Panc1 (cell line): ENCODE measurements around the gene RHOA. TPM values are rescaled to one million over a fixed set of nuclear protein-coding genes. Genes with fewer than 3 reads are reported as not detected.

Experiments used
- ATAC-seq: fragments of 200-7000 bp; cut with Tn5 transposase; 2 replicates; pipeline ENCODE4 v1.9.1; 2020; ENCODE audit warnings: mild to moderate bottlenecking, moderate library complexity
- BruUV-seq: library from RNA; stranded (reverse); fragments of 400-500 nt; replicated peaks from 2 replicates; lab custom pipeline; 2021; lab: Mats Ljungman, UMichigan
- CTCF ChIA-PET: fragments of 300-600 bp; sonication (Branson Sonifier 250); formaldehyde crosslinking; loops from one replicate; lab custom pipeline; 2022; ENCODE audit warnings: antibody characterized with exemption; lab: Charles Lee
- POLR2A ChIA-PET: fragments of 300-600 bp; sonication (Branson Sonifier 250); formaldehyde crosslinking; loops from one replicate; lab custom pipeline; 2022; ENCODE audit warnings: antibody characterized with exemption; lab: Charles Lee
- DNase-seq: peaks from one replicate; pipeline ENCODE4 v3.0.0-alpha.2; 2010; ENCODE audit warnings: low read depth, low spot score
- H3K27ac ChIP-seq: 2 replicates; pipeline ENCODE4 v1.5.1; 2011; ENCODE audit warnings: mild to moderate bottlenecking, low read length, inconsistent platforms
- H3K27me3 ChIP-seq: fragments of 200-500 bp; sonication (Bioruptor generic); 2 replicates; pipeline ENCODE4 v1.6.0; 2014; ENCODE audit warnings: low read length, inconsistent platforms; ENCODE audit not compliant: control insufficient read depth, insufficient read depth
- H3K36me3 ChIP-seq: fragments of 200-500 bp; sonication (Bioruptor generic); 2 replicates; pipeline ENCODE4 v1.5.1; 2014; ENCODE audit warnings: inconsistent platforms, mild to moderate bottlenecking, low read length, moderate library complexity; ENCODE audit not compliant: control insufficient read depth, insufficient read depth
- H3K4me1 ChIP-seq: 2 replicates; pipeline ENCODE4 v1.5.1; 2011; ENCODE audit warnings: inconsistent platforms, mild to moderate bottlenecking, low read length, moderate library complexity; ENCODE audit not compliant: control insufficient read depth, insufficient read depth
- H3K4me3 ChIP-seq, 2 experiments: 2 replicates each; pipeline ENCODE4 v1.5.1; 2011 to 2012; ENCODE audit warnings: low read depth in 2 of 2, low read length in 2 of 2, mild to moderate bottlenecking in 2 of 2, inconsistent platforms in 1 of 2, moderate library complexity in 1 of 2
- H3K9me3 ChIP-seq: fragments of 200-500 bp; sonication (Bioruptor generic); 2 replicates; pipeline ENCODE4 v1.5.1; 2014; ENCODE audit warnings: low read depth, mild to moderate bottlenecking, inconsistent platforms, low read length, moderate library complexity; ENCODE audit not compliant: control insufficient read depth, insufficient read depth
- POLR2AphosphoS5 ChIP-seq: IDR thresholded peaks from 2 replicates; pipeline ENCODE4 v1.6.1; 2012; ENCODE audit warnings: mild to moderate bottlenecking, low read depth, low read length, moderate library complexity
- SIN3A ChIP-seq: IDR thresholded peaks from 2 replicates; pipeline ENCODE4 v1.6.1; 2012; ENCODE audit warnings: low read depth, mild to moderate bottlenecking, low read length, moderate library complexity, borderline replicate concordance; ENCODE audit not compliant: insufficient read depth
- TCF7L2 ChIP-seq: IDR thresholded peaks from 2 replicates; pipeline ENCODE4 v1.6.1; 2011; ENCODE audit warnings: mild to moderate bottlenecking, low read depth, low read length, inconsistent platforms
- in situ Hi-C: cut with HindIII; loops from 2 replicates; pipeline ENCODE4 v1.10.0; 2016; ENCODE audit warnings: low sequenced_read_pairs, low pct_unique_long_range_greater_than_20kb
- intact Hi-C: fragments of 100-400 bp; cut with micrococcal nuclease; formaldehyde crosslinking; loops from one replicate; pipeline ENCODE4 v1.10.0; 2022; ENCODE audit not compliant: unreplicated experiment
- total RNA-seq: library from RNA; stranded (reverse); gene quantifications from one replicate; pipeline ENCODE4 v1.2.1, GENCODE V29; 2021; ENCODE audit not compliant: unreplicated experiment
- TF ChIP-seq, protein P1 (sequence below), 2 experiments: IDR thresholded peaks; 2 replicates each; pipeline ENCODE4 v1.6.1; 2011 to 2012; ENCODE audit warnings: low read depth in 2 of 2, control low read depth in 1 of 2, low read length in 1 of 2, mild to moderate bottlenecking in 1 of 2, moderate library complexity in 1 of 2; ENCODE audit not compliant: insufficient read depth in 1 of 2
- TF ChIP-seq, protein P2 (sequence below): fragments of 450-650 bp; IDR thresholded peaks from 2 replicates; pipeline ENCODE4 v1.5.1; 2017; ENCODE audit warnings: mild to moderate bottlenecking

The RHOA gene
- total RNA-seq, 1 experiment from 2014 or later = 296 TPM

DNA sequence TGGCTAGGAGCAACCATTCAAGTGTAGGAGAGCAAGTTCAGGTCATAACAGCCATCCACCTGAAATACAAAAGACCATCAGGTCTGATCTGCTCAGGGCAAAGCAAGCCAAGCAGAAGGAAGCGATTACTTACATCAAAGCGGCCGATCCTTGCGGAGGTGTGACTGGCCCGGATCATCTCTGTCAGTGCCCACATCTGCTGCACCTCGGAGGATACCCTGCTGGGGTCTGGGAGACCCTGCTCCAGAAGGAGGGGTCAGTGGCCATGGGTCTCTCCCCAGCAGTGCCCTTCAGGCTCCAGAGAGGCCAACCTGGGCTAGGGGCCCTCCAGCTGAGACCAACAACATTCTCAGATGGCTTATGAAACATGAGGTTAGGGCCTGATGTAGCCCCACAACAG is 13.0 kb upstream of the RHOA start:
- TF ChIP-seq POLR2AphosphoS5 (no peak), TCF7L2 (no peak)
- CTCF ChIA-PET = no interaction called here
- DNase-seq (no peak), ATAC-seq (no peak)
- in situ Hi-C loops = no loop called here
- POLR2A ChIA-PET = no interaction called here
- H3K27me3 ChIP-seq = no peaks in the 10 kb centered on the region
- H3K4me1 ChIP-seq = no peaks in the 10 kb centered on the region
- H3K36me3 ChIP-seq = no peaks in the 10 kb centered on the region
- H3K27ac ChIP-seq = no peak overlapping the region
- no TSS peak for BruUV-seq
- intact Hi-C loops = no loop called here
- H3K4me3 ChIP-seq = no peak overlapping the region
- no peaks in the 10 kb centered on the region for H3K9me3 ChIP-seq

GRCh38 chr3:49422379-49423248 is 10.8 kb upstream of the RHOA start, which contains the start of gene AMT:
AMT (minus strand) TSS chr3:49422473; CDS start chr3:49422450, 23 bp downstream.
- DNase-seq = no peak
- POLR2A ChIA-PET = no interaction called here
- Histone ChIP-seq H3K27ac (no peak within 1 kb of the TSS), H3K4me3 (no peak within 1 kb of the TSS), H3K9me3 (no peaks in the 10 kb centered on the region), H3K27me3 (no peaks in the 10 kb centered on the region), H3K36me3 (no peaks in the 10 kb centered on the region), H3K4me1 (no peaks in the 10 kb centered on the region)
- ATAC-seq = no peak
- in situ Hi-C loops (no loop called here), intact Hi-C loops (no loop called here)
- BruUV-seq = no TSS peak
- CTCF ChIA-PET = no interaction called here
- TF ChIP-seq SIN3A = no peak
- TF ChIP-seq, protein P1, sequence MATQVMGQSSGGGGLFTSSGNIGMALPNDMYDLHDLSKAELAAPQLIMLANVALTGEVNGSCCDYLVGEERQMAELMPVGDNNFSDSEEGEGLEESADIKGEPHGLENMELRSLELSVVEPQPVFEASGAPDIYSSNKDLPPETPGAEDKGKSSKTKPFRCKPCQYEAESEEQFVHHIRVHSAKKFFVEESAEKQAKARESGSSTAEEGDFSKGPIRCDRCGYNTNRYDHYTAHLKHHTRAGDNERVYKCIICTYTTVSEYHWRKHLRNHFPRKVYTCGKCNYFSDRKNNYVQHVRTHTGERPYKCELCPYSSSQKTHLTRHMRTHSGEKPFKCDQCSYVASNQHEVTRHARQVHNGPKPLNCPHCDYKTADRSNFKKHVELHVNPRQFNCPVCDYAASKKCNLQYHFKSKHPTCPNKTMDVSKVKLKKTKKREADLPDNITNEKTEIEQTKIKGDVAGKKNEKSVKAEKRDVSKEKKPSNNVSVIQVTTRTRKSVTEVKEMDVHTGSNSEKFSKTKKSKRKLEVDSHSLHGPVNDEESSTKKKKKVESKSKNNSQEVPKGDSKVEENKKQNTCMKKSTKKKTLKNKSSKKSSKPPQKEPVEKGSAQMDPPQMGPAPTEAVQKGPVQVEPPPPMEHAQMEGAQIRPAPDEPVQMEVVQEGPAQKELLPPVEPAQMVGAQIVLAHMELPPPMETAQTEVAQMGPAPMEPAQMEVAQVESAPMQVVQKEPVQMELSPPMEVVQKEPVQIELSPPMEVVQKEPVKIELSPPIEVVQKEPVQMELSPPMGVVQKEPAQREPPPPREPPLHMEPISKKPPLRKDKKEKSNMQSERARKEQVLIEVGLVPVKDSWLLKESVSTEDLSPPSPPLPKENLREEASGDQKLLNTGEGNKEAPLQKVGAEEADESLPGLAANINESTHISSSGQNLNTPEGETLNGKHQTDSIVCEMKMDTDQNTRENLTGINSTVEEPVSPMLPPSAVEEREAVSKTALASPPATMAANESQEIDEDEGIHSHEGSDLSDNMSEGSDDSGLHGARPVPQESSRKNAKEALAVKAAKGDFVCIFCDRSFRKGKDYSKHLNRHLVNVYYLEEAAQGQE (IDR thresholded peaks at IDR 0.05; ENCODE audit: insufficient read depth in 1 of 2, low read depth in 2 of 2, low read length in 1 of 2) = no peak
- no peak for TF ChIP-seq POLR2AphosphoS5
- no peak for TF ChIP-seq TCF7L2
- TF ChIP-seq, protein P2, sequence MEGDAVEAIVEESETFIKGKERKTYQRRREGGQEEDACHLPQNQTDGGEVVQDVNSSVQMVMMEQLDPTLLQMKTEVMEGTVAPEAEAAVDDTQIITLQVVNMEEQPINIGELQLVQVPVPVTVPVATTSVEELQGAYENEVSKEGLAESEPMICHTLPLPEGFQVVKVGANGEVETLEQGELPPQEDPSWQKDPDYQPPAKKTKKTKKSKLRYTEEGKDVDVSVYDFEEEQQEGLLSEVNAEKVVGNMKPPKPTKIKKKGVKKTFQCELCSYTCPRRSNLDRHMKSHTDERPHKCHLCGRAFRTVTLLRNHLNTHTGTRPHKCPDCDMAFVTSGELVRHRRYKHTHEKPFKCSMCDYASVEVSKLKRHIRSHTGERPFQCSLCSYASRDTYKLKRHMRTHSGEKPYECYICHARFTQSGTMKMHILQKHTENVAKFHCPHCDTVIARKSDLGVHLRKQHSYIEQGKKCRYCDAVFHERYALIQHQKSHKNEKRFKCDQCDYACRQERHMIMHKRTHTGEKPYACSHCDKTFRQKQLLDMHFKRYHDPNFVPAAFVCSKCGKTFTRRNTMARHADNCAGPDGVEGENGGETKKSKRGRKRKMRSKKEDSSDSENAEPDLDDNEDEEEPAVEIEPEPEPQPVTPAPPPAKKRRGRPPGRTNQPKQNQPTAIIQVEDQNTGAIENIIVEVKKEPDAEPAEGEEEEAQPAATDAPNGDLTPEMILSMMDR = no peak

DNA sequence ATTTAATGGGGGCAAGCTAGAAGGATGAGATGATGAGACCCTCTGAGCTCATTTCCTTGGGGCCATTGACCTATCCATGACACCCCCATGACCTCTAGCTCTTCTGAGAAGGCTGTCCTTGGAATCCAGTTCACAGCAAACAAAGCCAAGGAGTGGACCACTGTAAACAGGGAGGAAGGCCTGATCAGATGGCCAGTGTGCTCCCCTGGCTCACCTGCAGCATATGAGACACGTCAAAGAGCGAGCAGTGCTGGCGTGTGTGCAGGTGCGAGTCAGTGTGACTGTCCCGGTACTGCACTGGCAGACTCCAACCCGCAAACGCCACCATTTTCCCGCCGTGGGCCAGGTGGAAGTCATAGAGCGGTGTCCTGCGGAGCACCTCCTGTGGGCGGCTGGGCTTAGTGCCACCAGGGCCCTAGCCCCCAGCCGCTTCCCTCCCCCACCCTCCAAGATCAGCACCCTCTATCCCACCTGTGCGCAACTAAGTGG is 10.2 kb upstream of the RHOA start:
- intact Hi-C loops (no loop called here), in situ Hi-C loops (no loop called here)
- POLR2A ChIA-PET = no interaction called here
- BruUV-seq = no TSS peak
- CTCF ChIA-PET = no interaction called here
- ATAC-seq (no peak), DNase-seq (no peak)
- no peak for TF ChIP-seq SIN3A
- TF ChIP-seq, protein P1 (IDR thresholded peaks at IDR 0.05; ENCODE audit: insufficient read depth in 1 of 2, low read depth in 2 of 2, low read length in 1 of 2) = no peak
- no peak for TF ChIP-seq TCF7L2
- no peak for TF ChIP-seq POLR2AphosphoS5
- Histone ChIP-seq H3K27me3 (no peaks in the 10 kb centered on the region), H3K36me3 (no peaks in the 10 kb centered on the region), H3K9me3 (no peaks in the 10 kb centered on the region), H3K4me3 (no peak overlapping the region), H3K4me1 (no peaks in the 10 kb centered on the region), H3K27ac (no peak overlapping the region)
